OCI-M1 (cell line): ENCODE data around the gene MYCT1.

ENCODE experiments used
- DNase-seq: peaks from one replicate; lab custom pipeline; 2025; lab: John Stamatoyannopoulos, UW

MYCT1 gene

DNA sequence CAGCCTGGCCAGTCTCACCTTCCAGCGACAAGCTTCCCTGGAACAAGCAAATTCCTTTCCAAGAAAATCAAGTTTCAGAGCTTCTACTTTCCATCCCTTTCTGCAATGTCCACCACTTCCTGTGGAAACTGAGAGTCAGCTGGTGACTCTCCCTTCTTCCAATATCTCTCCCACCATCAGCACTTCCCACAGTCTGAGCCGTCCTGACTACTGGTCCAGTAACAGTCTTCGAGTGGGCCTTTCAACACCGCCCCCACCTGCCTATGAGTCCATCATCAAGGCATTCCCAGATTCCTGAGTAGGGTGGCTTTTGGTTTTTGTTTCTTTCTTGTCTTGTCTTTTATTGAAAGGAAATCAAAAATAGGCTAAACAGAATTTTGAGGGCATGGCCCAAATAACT, 24.3 kb downstream of the MYCT1 start:
- no peak for DNase-seq

GRCh38 chr6:152723398-152723797, 25.7 kb downstream of the MYCT1 start:
- DNase-seq, result no peak

- no peak for DNase-seq
Measured at GRCh38 chr6:152726313-152726712, 28.6 kb downstream of the MYCT1 start.

GRCh38 chr6:152727507-152727906, 29.8 kb downstream of the MYCT1 start:
- DNase-seq, result no peak

- DNase-seq, result no peak
Measured at GRCh38 chr6:152734630-152735029, 36.9 kb downstream of the MYCT1 start.

DNA sequence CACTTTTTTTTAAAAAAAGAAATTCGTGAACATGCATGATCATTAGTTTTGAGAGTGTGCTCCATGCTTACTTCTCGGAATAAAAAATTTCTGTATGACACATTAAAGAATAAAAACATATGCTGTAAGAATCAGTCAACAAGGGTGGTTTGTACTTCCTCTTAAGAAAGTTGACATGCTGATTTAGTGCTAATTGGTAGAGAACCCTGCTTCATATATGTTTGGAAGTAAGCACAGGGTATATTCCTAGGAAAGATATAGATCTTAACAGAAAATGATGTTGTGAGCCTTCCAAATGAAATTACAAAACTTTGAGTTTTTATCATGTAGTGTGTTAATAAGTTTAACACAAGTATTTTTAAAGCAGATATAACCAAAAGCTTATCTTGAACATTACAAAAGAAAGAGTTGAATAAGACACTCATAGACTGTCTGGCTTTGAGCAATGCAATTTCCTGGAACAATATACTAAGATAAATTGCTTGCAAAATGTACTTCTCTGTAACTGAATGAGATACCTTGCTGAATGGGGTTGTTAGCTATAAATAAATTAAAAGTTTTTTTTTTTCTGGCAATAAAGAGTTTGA, 39.1 kb downstream of the MYCT1 start:
- peak; percentile 55 for DNase-seq

DNA sequence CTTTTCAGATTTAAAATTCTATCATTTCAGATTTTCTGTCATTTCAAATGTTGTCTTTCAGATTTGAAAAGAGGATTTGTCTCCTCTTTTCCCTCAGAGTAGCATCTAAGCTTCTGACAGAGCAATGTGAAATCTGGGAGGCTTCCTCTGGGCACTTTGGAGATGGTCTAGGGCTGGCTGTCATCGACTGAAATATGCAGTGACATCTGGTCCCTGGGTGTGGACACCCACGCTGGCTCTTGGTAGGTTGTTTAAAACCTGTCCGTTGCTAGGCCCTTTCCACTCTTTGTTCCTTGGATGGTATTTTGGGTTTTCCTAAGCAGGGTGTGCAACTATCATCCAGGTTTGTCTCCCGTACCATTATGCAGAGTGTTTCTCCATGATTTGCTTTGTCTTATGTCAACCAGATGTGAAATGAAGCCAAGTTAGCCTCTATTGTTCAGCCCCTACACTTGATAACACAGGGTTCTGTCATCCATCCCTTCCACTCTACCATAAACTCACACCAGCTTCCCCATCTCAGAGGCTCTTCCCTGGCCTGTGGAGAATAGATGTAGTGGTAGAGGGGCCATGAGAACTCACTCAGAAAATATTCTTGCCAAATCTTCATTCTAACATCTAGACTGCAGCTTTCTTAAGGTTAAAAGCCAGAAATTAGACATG, 47.9 kb downstream of the MYCT1 start:
- no peak for DNase-seq

DNA sequence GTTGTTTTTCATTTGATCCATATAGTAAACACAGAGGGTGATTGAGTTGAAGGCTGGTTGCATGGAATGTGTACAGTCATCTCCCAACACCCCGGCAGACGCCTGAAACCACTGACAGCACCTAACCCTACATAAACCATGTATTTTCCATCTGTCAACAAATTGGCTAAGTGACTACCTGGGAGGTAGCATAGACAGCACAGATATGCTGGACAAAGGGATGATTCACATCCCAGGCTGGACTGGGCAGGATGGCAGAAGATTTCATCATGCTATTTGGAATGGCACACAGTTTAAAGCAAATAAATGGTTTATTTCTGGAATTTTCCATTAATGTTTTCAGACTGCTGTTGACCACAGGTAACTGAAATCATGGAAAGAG, 48.5 kb downstream of the MYCT1 start:
- no peak for DNase-seq

GRCh38 chr6:152748843-152749242, 51.1 kb downstream of the MYCT1 start:
- DNase-seq, result peak; percentile 65

GRCh38 chr6:152749336-152749735, 51.6 kb downstream of the MYCT1 start:
- no peak for DNase-seq

DNA sequence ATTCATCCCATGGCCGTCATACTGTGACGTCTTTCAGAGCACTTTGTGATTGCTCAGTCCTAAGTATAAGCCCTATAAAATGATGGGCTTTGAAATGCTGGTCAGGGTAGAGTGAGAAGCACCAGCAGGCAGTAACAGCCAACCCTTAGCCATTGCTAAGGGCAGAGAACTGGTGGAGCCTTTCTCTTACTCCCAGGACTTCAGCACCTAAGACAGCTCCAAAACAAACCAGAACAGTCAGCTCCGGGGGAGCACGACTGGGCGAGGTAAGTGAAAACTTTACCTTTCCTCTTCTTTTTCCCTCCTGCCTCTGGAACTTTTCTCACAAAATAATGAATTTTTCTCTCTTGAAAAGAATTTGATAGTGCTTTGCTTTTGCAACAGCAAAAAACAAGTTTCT, 53.0 kb downstream of the MYCT1 start, which contains the start of gene VIP:
VIP (plus strand) TSS at position 104 of the 400 bp plus-strand sequence. CDS start 1,381 bp downstream, outside the sequence.
- peak; percentile 41 for DNase-seq

DNA sequence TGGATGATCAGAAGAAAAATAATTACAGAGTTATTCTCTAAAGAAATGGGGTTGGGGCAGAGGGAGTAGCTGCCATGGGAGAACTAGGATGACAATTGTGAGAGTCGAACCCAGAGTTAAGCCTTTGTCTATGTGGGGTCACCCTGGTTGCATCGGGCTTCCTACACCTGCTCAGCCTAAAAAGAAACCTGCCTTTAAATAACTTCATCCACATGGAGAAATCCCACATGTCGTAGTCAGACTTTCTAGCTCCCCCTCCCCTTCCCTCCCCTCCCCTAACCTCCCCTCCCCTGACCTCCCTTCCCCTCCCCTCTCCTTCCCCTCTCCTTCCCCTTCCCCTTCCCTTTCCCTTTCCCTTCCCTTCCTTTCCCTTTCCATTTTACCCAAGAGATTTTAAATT, 67.6 kb downstream of the MYCT1 start:
- no peak for DNase-seq

GRCh38 chr6:152769159-152769558, 71.5 kb downstream of the MYCT1 start:
- no peak for DNase-seq

- no peak for DNase-seq
Measured at GRCh38 chr6:152769993-152770392, 72.3 kb downstream of the MYCT1 start.

- no peak for DNase-seq
Measured at GRCh38 chr6:152771061-152771687, 73.5 kb downstream of the MYCT1 start.
